CD4-positive, alpha-beta T cell (primary cell): ENCODE measurements around the gene ANKH. TPM values are rescaled to one million over a fixed set of nuclear protein-coding genes. Genes with fewer than 3 reads are reported as not detected.

ENCODE experiments used
- ATAC-seq: fragments of 200-7000 bp; cut with Tn5 transposase; one replicate; pipeline ENCODE4 v1.10.0; 2022; ENCODE audit warnings: mild to moderate bottlenecking; ENCODE audit not compliant: poor library complexity
- CTCF ChIA-PET: fragments of 350-600 bp; sonication (Branson Sonifier 250); formaldehyde crosslinking; loops from one replicate; lab custom pipeline; 2021; ENCODE audit warnings: antibody characterized with exemption, inconsistent platforms; lab: Charles Lee
- POLR2A ChIA-PET: fragments of 350-600 bp; sonication (Branson Sonifier 250); formaldehyde crosslinking; loops from one replicate; lab custom pipeline; 2021; ENCODE audit warnings: antibody characterized with exemption, inconsistent platforms; lab: Charles Lee
- DNase-seq, 14 experiments: peaks; one replicate each; pipeline ENCODE4 v3.0.0-alpha.2; 2013 to 2020; ENCODE audit warnings: mixed read lengths in 2 of 14
- H3K27ac ChIP-seq, 2 donors: one replicate each; pipeline versions ENCODE4 v1.5.1 to v1.7.0; 2013; ENCODE audit warnings: low read length in 2 of 2, low read depth in 1 of 2, mild to moderate bottlenecking in 1 of 2
- H3K27me3 ChIP-seq, 2 experiments: 1 replicate in 1 of 2; 2 replicates in 1 of 2; pipeline versions ENCODE4 v1.6.1 to v1.7.0; 2013; ENCODE audit warnings: low read length in 2 of 2, control low read depth in 1 of 2, mild to moderate bottlenecking in 1 of 2, moderate library complexity in 1 of 2; ENCODE audit not compliant: insufficient read depth in 2 of 2, control insufficient read depth in 1 of 2
- H3K36me3 ChIP-seq: one replicate; pipeline ENCODE4 v1.6.1; 2013; ENCODE audit warnings: low read length, control low read depth; ENCODE audit not compliant: insufficient read depth
- H3K4me1 ChIP-seq: one replicate; pipeline ENCODE4 v1.6.1; 2013; ENCODE audit warnings: low read length, control low read depth; ENCODE audit not compliant: insufficient read depth
- H3K4me3 ChIP-seq: one replicate; pipeline ENCODE4 v1.5.1; 2013; ENCODE audit warnings: mild to moderate bottlenecking, low read length, moderate library complexity
- H3K9me3 ChIP-seq, 2 experiments: 1 replicate in 1 of 2; 2 replicates in 1 of 2; pipeline versions ENCODE4 v1.6.1 to v1.7.0; 2013; ENCODE audit warnings: low read length in 2 of 2, mild to moderate bottlenecking in 2 of 2, control low read depth in 1 of 2, moderate library complexity in 1 of 2; ENCODE audit not compliant: control insufficient read depth in 1 of 2, insufficient read depth in 1 of 2
- H3K27ac Mint-ChIP-seq: one replicate; pipeline ENCODE4 v1.8.0; 2020; ENCODE audit warnings: mixed read lengths
- H3K27me3 Mint-ChIP-seq: one replicate; pipeline ENCODE4 v1.8.0; 2021; ENCODE audit warnings: mixed read lengths
- H3K36me3 Mint-ChIP-seq: one replicate; pipeline ENCODE4 v1.8.0; 2021; ENCODE audit warnings: low read depth, mixed read lengths
- H3K4me1 Mint-ChIP-seq: one replicate; pipeline ENCODE4 v1.8.0; 2021; ENCODE audit warnings: low read depth, mixed read lengths
- H3K4me3 Mint-ChIP-seq: one replicate; pipeline ENCODE4 v1.8.0; 2020; ENCODE audit warnings: mild to moderate bottlenecking, mixed read lengths
- H3K9me3 Mint-ChIP-seq: one replicate; pipeline ENCODE4 v1.8.0; 2020; ENCODE audit warnings: mixed read lengths
- intact Hi-C, 2 experiments: fragments of 100-400 bp; cut with DNase I in 1 of 2; cut with micrococcal nuclease in 1 of 2; formaldehyde crosslinking; loops; one replicate each; pipeline versions ENCODE4 v1.15.1 to v1.9.0; 2023 to 2025; cut with DNase I, micrococcal nuclease
- total RNA-seq, 174 experiments: library from RNA in 2 of 174; stranded (reverse) in 2 of 174; gene quantifications; one replicate each; pipeline ENCODE4 v1.2.3 and lab custom pipeline; 2021 to 2026
- TF ChIP-seq, protein P1 (sequence below): fragments of 200-600 bp; IDR thresholded peaks from one replicate; pipeline ENCODE4 v1.8.0; 2022; ENCODE audit warnings: antibody characterized with exemption, mild to moderate bottlenecking

The ANKH gene
- total RNA-seq, 2 experiments from 2014 or later, result 69.5 to 72.3 TPM

DNA sequence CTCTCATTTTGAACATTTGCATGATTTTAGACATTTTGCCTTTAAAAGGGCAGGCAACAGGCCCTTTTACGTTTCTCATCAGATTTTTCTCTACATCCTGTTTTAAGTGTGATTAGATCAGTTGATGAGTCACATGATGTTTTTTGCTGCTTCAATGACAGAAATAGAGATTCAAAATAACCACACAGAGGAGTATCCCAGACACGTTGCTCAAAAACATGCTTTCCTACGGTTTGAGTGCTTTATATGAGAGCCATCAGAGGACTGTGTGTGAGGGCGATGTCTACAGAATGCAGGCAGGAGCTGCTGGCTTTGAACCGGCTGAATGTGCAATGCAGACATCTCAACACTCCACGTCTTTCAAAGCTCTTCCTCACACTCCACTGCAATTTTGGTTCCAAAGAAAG is 165.0 kb downstream of the ANKH start:
- ChIA-PET CTCF (interaction anchor here (1.0 to 4.8 kb wide), 5 partner anchors 11 to 164 kb away, joined by 3 to 28 read pairs (median 6); no protein-coding TSS in a partner anchor), POLR2A (interaction anchor here (0.8 to 4.9 kb wide), 17 partner anchors 11 to 293 kb away, joined by 3 to 35 read pairs (median 4); partner anchors contain the start of gene ANKH)
- Mint-ChIP-seq H3K4me1 (peaks cover 93% of the 10 kb centered on the region), H3K9me3 (no peaks in the 10 kb centered on the region), H3K4me3 (peak overlapping the region; percentile 84), H3K27me3 (no peaks in the 10 kb centered on the region), H3K36me3 (peaks cover 76% of the 10 kb centered on the region), H3K27ac (peak overlapping the region; percentile 96)
- DNase-seq, result peak; percentile 32 to 84 (median 57)
- Histone ChIP-seq H3K4me3 (peak overlapping the region; percentile 7), H3K4me1 (peaks cover 73% of the 10 kb centered on the region), H3K36me3 (peaks cover 34% of the 10 kb centered on the region), H3K27ac (peak overlapping the region; percentile 85 to 87), H3K9me3 (no peaks in the 10 kb centered on the region), H3K27me3 (no peaks in the 10 kb centered on the region)
- TF ChIP-seq, protein P1, sequence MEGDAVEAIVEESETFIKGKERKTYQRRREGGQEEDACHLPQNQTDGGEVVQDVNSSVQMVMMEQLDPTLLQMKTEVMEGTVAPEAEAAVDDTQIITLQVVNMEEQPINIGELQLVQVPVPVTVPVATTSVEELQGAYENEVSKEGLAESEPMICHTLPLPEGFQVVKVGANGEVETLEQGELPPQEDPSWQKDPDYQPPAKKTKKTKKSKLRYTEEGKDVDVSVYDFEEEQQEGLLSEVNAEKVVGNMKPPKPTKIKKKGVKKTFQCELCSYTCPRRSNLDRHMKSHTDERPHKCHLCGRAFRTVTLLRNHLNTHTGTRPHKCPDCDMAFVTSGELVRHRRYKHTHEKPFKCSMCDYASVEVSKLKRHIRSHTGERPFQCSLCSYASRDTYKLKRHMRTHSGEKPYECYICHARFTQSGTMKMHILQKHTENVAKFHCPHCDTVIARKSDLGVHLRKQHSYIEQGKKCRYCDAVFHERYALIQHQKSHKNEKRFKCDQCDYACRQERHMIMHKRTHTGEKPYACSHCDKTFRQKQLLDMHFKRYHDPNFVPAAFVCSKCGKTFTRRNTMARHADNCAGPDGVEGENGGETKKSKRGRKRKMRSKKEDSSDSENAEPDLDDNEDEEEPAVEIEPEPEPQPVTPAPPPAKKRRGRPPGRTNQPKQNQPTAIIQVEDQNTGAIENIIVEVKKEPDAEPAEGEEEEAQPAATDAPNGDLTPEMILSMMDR, result no peak
- ATAC-seq, result peak; percentile 95
- intact Hi-C loops, result loop anchor here in 1 of 2 experiments (1.0 to 5.0 kb wide), 4 partner anchors 21 to 286 kb away; partner anchors contain the start of gene ANKH

DNA sequence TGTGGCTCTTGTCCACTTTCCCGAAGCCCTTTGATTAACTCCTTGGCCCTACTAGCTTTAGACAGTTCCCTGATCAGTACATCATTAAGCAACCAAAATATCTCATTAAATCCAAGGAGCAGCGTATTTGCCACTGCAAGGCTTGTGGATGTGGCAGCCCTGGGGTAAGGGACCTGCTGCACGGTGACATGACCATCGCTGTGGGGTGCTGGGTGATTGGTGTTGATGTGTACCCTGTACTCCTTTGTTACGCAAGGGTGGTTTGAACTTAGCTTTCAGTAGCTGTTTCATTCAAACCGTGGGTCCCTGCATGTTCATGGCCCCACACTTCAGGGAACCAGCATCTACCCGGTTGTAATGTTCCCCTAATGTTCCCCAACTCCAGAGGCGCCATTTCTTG is 166.0 kb downstream of the ANKH start:
- Mint-ChIP-seq H3K4me1 (peaks cover 100% of the 10 kb centered on the region), H3K36me3 (peaks cover 76% of the 10 kb centered on the region), H3K27ac (peak overlapping the region; percentile 96), H3K9me3 (no peaks in the 10 kb centered on the region), H3K4me3 (peak overlapping the region; percentile 84), H3K27me3 (no peaks in the 10 kb centered on the region)
- no peaks in the 10 kb centered on the region for H3K27me3 ChIP-seq
- peaks cover 83% of the 10 kb centered on the region for H3K4me1 ChIP-seq
- ATAC-seq (no peak), DNase-seq (no peak)
- CTCF ChIA-PET, result interaction anchor here (1.3 to 4.8 kb wide), 3 partner anchors 16 to 22 kb away, joined by 3 to 28 read pairs (median 12); no protein-coding TSS in a partner anchor
- H3K27ac ChIP-seq, result peak overlapping the region; percentile 85 to 87
- TF ChIP-seq, protein P1, result no peak
- no peaks in the 10 kb centered on the region for H3K9me3 ChIP-seq
- peaks cover 23% of the 10 kb centered on the region for H3K36me3 ChIP-seq
- POLR2A ChIA-PET, result interaction anchor here (1.5 to 4.9 kb wide), 7 partner anchors 10 to 292 kb away, joined by 4 to 35 read pairs (median 5); partner anchors contain the start of gene ANKH
- intact Hi-C loops, result loop anchor here in 1 of 2 experiments (5.0 kb wide), 2 partner anchors 38 to 167 kb away; partner anchors contain the start of gene ANKH
- no peak overlapping the region for H3K4me3 ChIP-seq

DNA sequence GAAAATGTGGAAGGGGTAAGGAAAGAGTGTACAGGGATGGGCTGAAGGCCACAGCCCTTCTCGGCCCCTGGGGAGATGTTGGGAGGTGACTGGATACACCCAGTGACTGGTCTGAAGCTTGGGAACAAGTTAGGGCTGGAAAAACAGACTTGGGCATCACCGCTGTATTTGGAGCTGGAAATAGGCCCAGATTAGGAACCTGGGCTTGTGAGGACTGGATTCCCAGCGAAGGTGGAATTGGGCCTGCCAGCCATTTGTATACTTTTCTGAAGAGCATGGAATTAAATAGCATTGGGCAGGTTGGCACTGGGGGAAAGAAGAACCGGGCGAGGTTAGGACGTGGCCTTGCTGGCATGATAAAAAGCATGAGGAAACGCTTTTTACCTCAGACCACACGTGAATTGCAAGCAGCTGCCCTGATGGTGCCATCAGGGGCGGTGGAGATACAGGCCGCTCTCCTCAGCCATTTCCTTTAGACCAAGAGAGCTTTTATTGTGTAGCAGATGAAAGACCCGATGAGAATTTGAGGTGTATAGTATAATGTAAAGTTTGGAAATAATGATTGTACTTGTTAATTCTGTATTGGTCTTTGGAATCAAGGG is 169.2 kb downstream of the ANKH start:
- ATAC-seq (no peak), DNase-seq (no peak)
- Histone ChIP-seq H3K27ac (peak overlapping the region in 1 of 2 donors; percentile 46), H3K36me3 (peaks cover 28% of the 10 kb centered on the region), H3K9me3 (no peaks in the 10 kb centered on the region), H3K27me3 (no peaks in the 10 kb centered on the region), H3K4me1 (peaks cover 57% of the 10 kb centered on the region), H3K4me3 (no peak overlapping the region)
- no peak overlapping the region for H3K4me3 Mint-ChIP-seq
- H3K27me3 Mint-ChIP-seq, result no peaks in the 10 kb centered on the region
- ChIA-PET POLR2A (interaction anchor here (0.9 to 1.1 kb wide), 5 partner anchors 9 to 290 kb away, joined by 3 to 8 read pairs (median 4); no protein-coding TSS in a partner anchor), CTCF (interaction anchor here (4.0 kb wide), 1 partner anchor 16 kb away, joined by 16 read pairs; no protein-coding TSS in a partner anchor)
- peak overlapping the region; percentile 96 for H3K27ac Mint-ChIP-seq
- intact Hi-C loops, result no loop called here
- peaks cover 87% of the 10 kb centered on the region for H3K4me1 Mint-ChIP-seq
- TF ChIP-seq, protein P1, result no peak
- peaks cover 76% of the 10 kb centered on the region for H3K36me3 Mint-ChIP-seq
- H3K9me3 Mint-ChIP-seq, result no peaks in the 10 kb centered on the region
